ENCODE data around the gene KIAA1549.

GRCh38 chr7:138819625-138820024, 161.6 kb downstream of the KIAA1549 start:
- TF ChIP-seq CTCF (conservative IDR thresholded peaks at IDR 0.05) (no peak), EZH2 (IDR thresholded peaks at IDR 0.05; ENCODE audit: low read depth) (no peak)
